Neutrophil (primary cell): ENCODE results near the gene MRPS31.

Experiments used
- H3K27ac ChIP-seq: fragments of 200-600 bp; sonication (generic); 2 replicates; pipeline ENCODE4 v1.5.1; 2016; ENCODE audit warnings: mild to moderate bottlenecking, moderate library complexity
- H3K27me3 ChIP-seq: fragments of 200-600 bp; sonication (generic); 2 replicates; pipeline ENCODE4 v1.6.0; 2016; ENCODE audit warnings: mild to moderate bottlenecking
- H3K36me3 ChIP-seq: fragments of 200-600 bp; sonication (generic); 2 replicates; pipeline ENCODE4 v1.5.1; 2017
- H3K4me1 ChIP-seq, 2 experiments: fragments of 200-600 bp in 1 of 2; sonication (generic) in 1 of 2; 1 replicate in 1 of 2; 2 replicates in 1 of 2; pipeline versions ENCODE4 v1.5.1 to v1.6.1; 2013 to 2016; ENCODE audit warnings: low read depth in 1 of 2, low read length in 1 of 2, mild to moderate bottlenecking in 1 of 2, moderate library complexity in 1 of 2; ENCODE audit not compliant: control insufficient read depth in 1 of 2, insufficient read depth in 1 of 2
- H3K4me3 ChIP-seq, 2 experiments: fragments of 200-600 bp in 1 of 2; sonication (generic) in 1 of 2; 1 replicate in 1 of 2; 2 replicates in 1 of 2; pipeline ENCODE4 v1.5.1; 2013 to 2016; ENCODE audit warnings: low read depth in 1 of 2, low read length in 1 of 2, mild to moderate bottlenecking in 1 of 2, moderate library complexity in 1 of 2
- H3K9me3 ChIP-seq: fragments of 200-600 bp; sonication (generic); 2 replicates; pipeline ENCODE4 v1.5.1; 2016
- CTCF ChIP-seq: fragments of 200-600 bp; sonication (generic); IDR thresholded peaks from 2 replicates; pipeline ENCODE4 v1.5.1; 2016; ENCODE audit warnings: antibody characterized with exemption

The MRPS31 gene

DNA sequence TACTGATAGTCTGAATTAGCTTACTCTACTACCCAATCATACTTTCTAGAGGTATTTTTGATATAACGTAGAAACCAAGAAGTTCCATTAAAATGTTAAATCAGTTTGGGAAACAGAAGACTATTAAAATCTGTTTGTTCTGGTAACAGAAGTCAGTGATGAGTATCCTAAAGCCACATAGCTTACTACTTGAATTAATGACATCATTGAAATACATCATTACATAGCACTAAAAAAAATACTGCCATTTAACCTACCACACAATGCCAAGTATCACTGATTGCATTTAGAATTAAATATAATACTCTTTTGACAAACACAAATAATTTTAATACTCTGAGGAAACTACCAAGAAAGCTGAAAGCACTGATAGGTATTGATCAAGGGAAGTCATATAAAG, 5.4 kb downstream of the MRPS31 start:
- TF ChIP-seq CTCF = no peak
- H3K4me3 ChIP-seq = no peak overlapping the region
- H3K27me3 ChIP-seq = no peaks in the 10 kb centered on the region
- H3K4me1 ChIP-seq = peaks cover 7 to 9% of the 10 kb centered on the region in 2 experiments
- no peak overlapping the region for H3K27ac ChIP-seq
- no peaks in the 10 kb centered on the region for H3K9me3 ChIP-seq
- peaks cover 29% of the 10 kb centered on the region for H3K36me3 ChIP-seq

GRCh38 chr13:40764587-40765403, 6.2 kb downstream of the MRPS31 start:
- H3K9me3 ChIP-seq = no peaks in the 10 kb centered on the region
- H3K27me3 ChIP-seq = no peaks in the 10 kb centered on the region
- TF ChIP-seq CTCF = no peak
- no peak overlapping the region for H3K27ac ChIP-seq
- no peak overlapping the region for H3K4me3 ChIP-seq
- peaks cover 29% of the 10 kb centered on the region for H3K36me3 ChIP-seq
- peaks cover 0 to 1% of the 10 kb centered on the region in 2 experiments for H3K4me1 ChIP-seq

- H3K4me1 ChIP-seq = no peaks in the 10 kb centered on the region
- H3K27me3 ChIP-seq = no peaks in the 10 kb centered on the region
- H3K36me3 ChIP-seq = peaks cover 33% of the 10 kb centered on the region
- no peak overlapping the region for H3K4me3 ChIP-seq
- no peak for TF ChIP-seq CTCF
- H3K27ac ChIP-seq = no peak overlapping the region
- no peaks in the 10 kb centered on the region for H3K9me3 ChIP-seq
These were observed 8.1 kb downstream of the MRPS31 start for GRCh38 chr13:40762849-40763248.

GRCh38 chr13:40758811-40759210, 12.2 kb downstream of the MRPS31 start:
- no peak for TF ChIP-seq CTCF
- H3K4me1 ChIP-seq = no peaks in the 10 kb centered on the region
- H3K4me3 ChIP-seq = no peak overlapping the region
- no peak overlapping the region for H3K27ac ChIP-seq
- H3K9me3 ChIP-seq = no peaks in the 10 kb centered on the region
- no peaks in the 10 kb centered on the region for H3K27me3 ChIP-seq
- H3K36me3 ChIP-seq = peaks cover 49% of the 10 kb centered on the region

GRCh38 chr13:40756042-40756441, 14.9 kb downstream of the MRPS31 start:
- Histone ChIP-seq H3K9me3 (no peaks in the 10 kb centered on the region), H3K36me3 (peaks cover 60% of the 10 kb centered on the region), H3K4me1 (no peaks in the 10 kb centered on the region), H3K4me3 (no peak overlapping the region), H3K27ac (no peak overlapping the region), H3K27me3 (no peaks in the 10 kb centered on the region)
- no peak for TF ChIP-seq CTCF
